Measurements from ENCODE around the gene LAMA3.

Gene LAMA3

GRCh38 chr18:23727707-23728493, 38.6 kb downstream of the LAMA3 start:
- H3K27me3 ChIP-seq (ENCODE audit: insufficient read depth, low read length, poor library complexity) = peaks cover 5% of the 10 kb centered on the region
- H3K9ac ChIP-seq (ENCODE audit: low read depth, low read length) = no peak overlapping the region
- H3K79me2 ChIP-seq (ENCODE audit: insufficient read depth, low read length) = no peaks in the 10 kb centered on the region
- H2AFZ ChIP-seq (ENCODE audit: low read depth, low read length) = no peak overlapping the region
- DNase-seq (no peak), ATAC-seq (ENCODE audit: insufficient read depth, low read depth) (no peak)
- no peak for TF ChIP-seq CTCF (IDR thresholded peaks at IDR 0.05; ENCODE audit: borderline replicate concordance, extremely low read depth, low read length, poor library complexity, severe bottlenecking)
- no peak for TF ChIP-seq EZH2 (IDR thresholded peaks at IDR 0.05; ENCODE audit: borderline replicate concordance, low read depth, low read length, severe bottlenecking)
- no peaks in the 10 kb centered on the region for H3K4me1 ChIP-seq (ENCODE audit: insufficient read depth, low read length)
- no peaks in the 10 kb centered on the region for H3K9me3 ChIP-seq (ENCODE audit: insufficient read depth, low read length, severe bottlenecking)
- no peak overlapping the region for H3K4me3 ChIP-seq (ENCODE audit: low read depth in 1 of 2, low read length in 2 of 2)
- H3K4me2 ChIP-seq (ENCODE audit: insufficient read depth, low read length) = no peak overlapping the region
- no peak overlapping the region for H3K27ac ChIP-seq (ENCODE audit: low read length)
- no peaks in the 10 kb centered on the region for H3K36me3 ChIP-seq (ENCODE audit: insufficient read depth, low read length)
- H4K20me1 ChIP-seq (ENCODE audit: insufficient read depth, low read length) = no peaks in the 10 kb centered on the region; the same call in 1 of the 2 replicates

GRCh38 chr18:23730857-23731256, 41.6 kb downstream of the LAMA3 start:
- no peak overlapping the region for H3K27ac ChIP-seq (ENCODE audit: low read length)
- no peak for ATAC-seq (ENCODE audit: insufficient read depth, low read depth)
- H3K9ac ChIP-seq (ENCODE audit: low read depth, low read length) = no peak overlapping the region

GRCh38 chr18:23731861-23732260, 42.6 kb downstream of the LAMA3 start:
- ATAC-seq (ENCODE audit: insufficient read depth, low read depth) = no peak
- no peak for DNase-seq
- no peak overlapping the region for H3K4me3 ChIP-seq (ENCODE audit: low read depth in 1 of 2, low read length in 2 of 2)
- no peaks in the 10 kb centered on the region for H3K79me2 ChIP-seq (ENCODE audit: insufficient read depth, low read length)
- H3K4me1 ChIP-seq (ENCODE audit: insufficient read depth, low read length) = no peaks in the 10 kb centered on the region
- H3K9me3 ChIP-seq (ENCODE audit: insufficient read depth, low read length, severe bottlenecking) = no peaks in the 10 kb centered on the region
- no peaks in the 10 kb centered on the region for H3K27me3 ChIP-seq (ENCODE audit: insufficient read depth, low read length, poor library complexity)
- no peaks in the 10 kb centered on the region for H3K36me3 ChIP-seq (ENCODE audit: insufficient read depth, low read length)
- H4K20me1 ChIP-seq (ENCODE audit: insufficient read depth, low read length) = no peaks in the 10 kb centered on the region
- no peak overlapping the region for H3K27ac ChIP-seq (ENCODE audit: low read length)
- no peak overlapping the region for H3K4me2 ChIP-seq (ENCODE audit: insufficient read depth, low read length)
- TF ChIP-seq CTCF (IDR thresholded peaks at IDR 0.05; ENCODE audit: borderline replicate concordance, extremely low read depth, low read length, poor library complexity, severe bottlenecking) = no peak
- H2AFZ ChIP-seq (ENCODE audit: low read depth, low read length) = no peak overlapping the region
- H3K9ac ChIP-seq (ENCODE audit: low read depth, low read length) = no peak overlapping the region

More at GRCh38 chr18:23730857-23731256, 41.6 kb downstream of the LAMA3 start:
- H4K20me1 ChIP-seq (ENCODE audit: insufficient read depth, low read length) = no peaks in the 10 kb centered on the region
- H3K4me1 ChIP-seq (ENCODE audit: insufficient read depth, low read length) = no peaks in the 10 kb centered on the region
- H3K4me3 ChIP-seq (ENCODE audit: low read depth in 1 of 2, low read length in 2 of 2) = no peak overlapping the region
- H3K79me2 ChIP-seq (ENCODE audit: insufficient read depth, low read length) = no peaks in the 10 kb centered on the region
- H3K27me3 ChIP-seq (ENCODE audit: insufficient read depth, low read length, poor library complexity) = no peaks in the 10 kb centered on the region
- H3K36me3 ChIP-seq (ENCODE audit: insufficient read depth, low read length) = no peaks in the 10 kb centered on the region
- DNase-seq = no peak
- no peak overlapping the region for H2AFZ ChIP-seq (ENCODE audit: low read depth, low read length)
- TF ChIP-seq CTCF (IDR thresholded peaks at IDR 0.05; ENCODE audit: borderline replicate concordance, extremely low read depth, low read length, poor library complexity, severe bottlenecking) = no peak
- TF ChIP-seq EZH2 (IDR thresholded peaks at IDR 0.05; ENCODE audit: borderline replicate concordance, low read depth, low read length, severe bottlenecking) = no peak
- no peak overlapping the region for H3K4me2 ChIP-seq (ENCODE audit: insufficient read depth, low read length)
- H3K9me3 ChIP-seq (ENCODE audit: insufficient read depth, low read length, severe bottlenecking) = no peaks in the 10 kb centered on the region

All from DND-41 (cell line).